Left lung (tissue), 10 donors: ENCODE results near the gene PDE3B. TPM values are rescaled to one million over a fixed set of nuclear protein-coding genes. Genes with fewer than 3 reads are reported as not detected.
"Not testable (repeated sequence)": the region's sequence is repeated elsewhere in the genome, so short reads cannot be mapped to it uniquely, and the experiment has no call there.

Experiments
- ATAC-seq: fragments of 200-7000 bp; cut with Tn5 transposase; one replicate; pipeline ENCODE4 v1.9.1; 2020; ENCODE audit warnings: moderate library complexity
- DNase-seq, 4 donors: peaks; one replicate each; pipeline ENCODE4 v3.0.0-alpha.2; 2013 to 2020
- H3K27ac ChIP-seq, 2 donors: fragments of 200-600 bp; sonication (generic) in 1 of 2; one replicate each; pipeline versions ENCODE4 v1.5.0 to v1.8.0; 2020 to 2021
- H3K27me3 ChIP-seq, 2 donors: fragments of 200-600 bp; sonication (generic) in 1 of 2; one replicate each; pipeline versions ENCODE4 v1.5.0 to v1.8.0; 2020 to 2021
- H3K36me3 ChIP-seq, 2 donors: fragments of 200-600 bp; sonication (generic) in 1 of 2; one replicate each; pipeline versions ENCODE4 v1.5.0 to v1.8.0; 2020 to 2021
- H3K4me1 ChIP-seq, 2 donors: fragments of 200-600 bp; one replicate each; pipeline ENCODE4 v1.8.0; 2021
- H3K4me3 ChIP-seq, 2 donors: fragments of 200-600 bp; sonication (generic) in 1 of 2; one replicate each; pipeline versions ENCODE4 v1.5.0 to v1.8.0; 2020 to 2021; ENCODE audit warnings: mild to moderate bottlenecking in 1 of 2
- H3K9me3 ChIP-seq, 2 donors: fragments of 200-600 bp; sonication (generic) in 1 of 2; one replicate each; pipeline versions ENCODE4 v1.5.0 to v1.8.0; 2020 to 2021
- intact Hi-C, 2 donors: fragments of 100-400 bp; cut with DNase I; formaldehyde crosslinking; loops; one replicate each; pipeline versions ENCODE4 v1.11.2 to v1.14.2; 2022
- polyA plus RNA-seq, 6 donors: library from polyadenylated mRNA; unstranded; fragments of 120-200 nt; gene quantifications; one replicate each; pipeline ENCODE4 v1.2.1, GENCODE V29; 2013; ENCODE audit not compliant: insufficient read length in 6 of 6
- total RNA-seq, 2 donors: library from RNA; stranded (reverse); fragmentation: NEBNext Ultra II Directional; extraction: Animal tissue kit (Norgen Biotek cat#: 25700); gene quantifications; one replicate each; pipeline ENCODE4 v1.2.1, GENCODE V29; 2021
- TF ChIP-seq, protein P1 (sequence below), 2 donors: fragments of 200-600 bp; sonication (generic) in 1 of 2; IDR thresholded peaks; one replicate each; pipeline versions ENCODE4 v1.5.0 to v1.8.0; 2021; ENCODE audit warnings: antibody characterized with exemption in 2 of 2
- donor health status: DM: no; HTN: yes; CAD: no.
- donor health status: DM: no; HTN: no; CAD: no.

Gene PDE3B
- total and polyA plus RNA-seq, 8 donors = 17.0 to 36.2 (median 30.9) TPM

- Histone ChIP-seq H3K4me3 (no peak overlapping the region), H3K36me3 (no peaks in the 10 kb centered on the region), H3K4me1 (no peaks in the 10 kb centered on the region), H3K27me3 (no peaks in the 10 kb centered on the region), H3K27ac (no peak overlapping the region), H3K9me3 (no peaks in the 10 kb centered on the region)
- DNase-seq = peak in 2 of 4 donors; percentile 26 to 54
- ATAC-seq = no peak
- intact Hi-C loops = no loop called here
- TF ChIP-seq, protein P1, sequence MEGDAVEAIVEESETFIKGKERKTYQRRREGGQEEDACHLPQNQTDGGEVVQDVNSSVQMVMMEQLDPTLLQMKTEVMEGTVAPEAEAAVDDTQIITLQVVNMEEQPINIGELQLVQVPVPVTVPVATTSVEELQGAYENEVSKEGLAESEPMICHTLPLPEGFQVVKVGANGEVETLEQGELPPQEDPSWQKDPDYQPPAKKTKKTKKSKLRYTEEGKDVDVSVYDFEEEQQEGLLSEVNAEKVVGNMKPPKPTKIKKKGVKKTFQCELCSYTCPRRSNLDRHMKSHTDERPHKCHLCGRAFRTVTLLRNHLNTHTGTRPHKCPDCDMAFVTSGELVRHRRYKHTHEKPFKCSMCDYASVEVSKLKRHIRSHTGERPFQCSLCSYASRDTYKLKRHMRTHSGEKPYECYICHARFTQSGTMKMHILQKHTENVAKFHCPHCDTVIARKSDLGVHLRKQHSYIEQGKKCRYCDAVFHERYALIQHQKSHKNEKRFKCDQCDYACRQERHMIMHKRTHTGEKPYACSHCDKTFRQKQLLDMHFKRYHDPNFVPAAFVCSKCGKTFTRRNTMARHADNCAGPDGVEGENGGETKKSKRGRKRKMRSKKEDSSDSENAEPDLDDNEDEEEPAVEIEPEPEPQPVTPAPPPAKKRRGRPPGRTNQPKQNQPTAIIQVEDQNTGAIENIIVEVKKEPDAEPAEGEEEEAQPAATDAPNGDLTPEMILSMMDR (IDR thresholded peaks at IDR 0.05) = no peak
Measured at GRCh38 chr11:14722496-14722895, 78.9 kb downstream of the PDE3B start.

- Histone ChIP-seq H3K4me1 (peaks cover 0 to 3% of the 10 kb centered on the region in 2 donors), H3K9me3 (no peaks in the 10 kb centered on the region), H3K27ac (no peak overlapping the region), H3K36me3 (no peaks in the 10 kb centered on the region), H3K27me3 (no peaks in the 10 kb centered on the region), H3K4me3 (no peak overlapping the region)
- TF ChIP-seq, protein P1 (IDR thresholded peaks at IDR 0.05) = no peak
- intact Hi-C loops = no loop called here
- DNase-seq (no peak), ATAC-seq (no peak)
Measured at GRCh38 chr11:14725150-14725549, 81.5 kb downstream of the PDE3B start.

GRCh38 chr11:14727215-14727614, 83.6 kb downstream of the PDE3B start:
- Histone ChIP-seq H3K27me3 (no peaks in the 10 kb centered on the region), H3K27ac (no peak overlapping the region), H3K4me1 (peaks cover 0 to 3% of the 10 kb centered on the region in 2 donors), H3K36me3 (no peaks in the 10 kb centered on the region), H3K4me3 (no peak overlapping the region), H3K9me3 (no peaks in the 10 kb centered on the region)
- DNase-seq (no peak), ATAC-seq (no peak)
- intact Hi-C loops = no loop called here
- TF ChIP-seq, protein P1 (IDR thresholded peaks at IDR 0.05) = no peak

GRCh38 chr11:14727746-14728145, 84.1 kb downstream of the PDE3B start:
- TF ChIP-seq, protein P1 (IDR thresholded peaks at IDR 0.05) = no peak
- no peaks in the 10 kb centered on the region for H3K36me3 ChIP-seq
- no peak for ATAC-seq
- no peak overlapping the region for H3K27ac ChIP-seq
- intact Hi-C loops = no loop called here
- no peak for DNase-seq
- H3K4me1 ChIP-seq = peaks cover 0 to 3% of the 10 kb centered on the region in 2 donors
- H3K4me3 ChIP-seq = no peak overlapping the region
- no peaks in the 10 kb centered on the region for H3K27me3 ChIP-seq
- no peaks in the 10 kb centered on the region for H3K9me3 ChIP-seq

DNA sequence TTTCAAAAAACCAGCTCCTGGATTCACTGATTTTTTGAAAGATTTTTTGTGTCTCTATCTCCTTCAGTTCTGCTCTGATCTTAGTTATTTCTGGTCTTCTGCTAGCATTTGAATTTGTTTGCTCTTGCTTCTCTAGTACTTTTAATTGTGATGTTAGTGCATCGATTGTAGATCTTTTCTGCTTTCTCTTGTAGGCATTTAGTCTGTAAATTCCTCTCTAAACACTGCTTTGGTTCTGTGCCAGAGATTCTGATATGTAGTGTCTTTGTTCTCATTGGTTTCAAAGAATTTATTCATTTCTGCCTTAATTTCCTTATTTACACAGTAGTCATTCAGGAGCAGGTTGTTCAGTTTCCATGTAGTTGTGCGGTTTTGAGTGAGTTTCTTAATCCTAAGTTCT, 96.9 kb downstream of the PDE3B start:
- H3K4me3 ChIP-seq, intact Hi-C loops, H3K4me1 ChIP-seq, DNase-seq, H3K9me3 ChIP-seq, ATAC-seq, H3K27ac ChIP-seq, H3K27me3 ChIP-seq, H3K36me3 ChIP-seq: not testable (repeated sequence)

DNA sequence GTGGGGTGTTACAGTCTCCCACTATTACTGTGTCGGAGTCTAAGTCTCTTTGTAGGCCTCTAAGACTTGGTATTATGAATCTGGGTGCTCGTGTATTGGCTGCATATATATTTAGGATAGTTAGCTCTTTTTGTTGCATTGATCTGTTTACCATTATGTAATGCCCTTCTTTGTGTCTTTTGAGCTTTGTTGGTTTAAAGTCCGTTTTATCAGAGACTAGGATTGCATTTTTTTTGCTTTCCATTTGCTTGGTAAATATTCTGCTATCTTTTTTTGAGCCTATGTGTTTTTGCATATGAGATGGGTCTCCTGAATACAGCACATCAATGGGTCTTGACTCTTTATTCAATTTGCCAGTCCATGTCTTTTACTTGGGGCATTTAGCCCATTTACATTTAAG, 97.6 kb downstream of the PDE3B start:
- no peak overlapping the region for H3K4me3 ChIP-seq
- TF ChIP-seq, protein P1 (IDR thresholded peaks at IDR 0.05) = no peak
- ATAC-seq (no peak), DNase-seq (no peak)
- peaks cover 0 to 5% of the 10 kb centered on the region in 2 donors for H3K4me1 ChIP-seq
- intact Hi-C loops = no loop called here
- no peak overlapping the region for H3K27ac ChIP-seq
- H3K36me3 ChIP-seq = no peaks in the 10 kb centered on the region
- no peaks in the 10 kb centered on the region for H3K9me3 ChIP-seq
- H3K27me3 ChIP-seq = no peaks in the 10 kb centered on the region
